ENCODE measurements around the gene TRPV6.

Gene TRPV6

GRCh38 chr7:142883571-142884285 lies 1.8 kb downstream of the TRPV6 start:
- DNase-seq (ENCODE audit: low read depth) = no peak

- no peak for DNase-seq (ENCODE audit: low read depth)
Observed at GRCh38 chr7:142883145-142883544, 2.4 kb downstream of the TRPV6 start.

DNA sequence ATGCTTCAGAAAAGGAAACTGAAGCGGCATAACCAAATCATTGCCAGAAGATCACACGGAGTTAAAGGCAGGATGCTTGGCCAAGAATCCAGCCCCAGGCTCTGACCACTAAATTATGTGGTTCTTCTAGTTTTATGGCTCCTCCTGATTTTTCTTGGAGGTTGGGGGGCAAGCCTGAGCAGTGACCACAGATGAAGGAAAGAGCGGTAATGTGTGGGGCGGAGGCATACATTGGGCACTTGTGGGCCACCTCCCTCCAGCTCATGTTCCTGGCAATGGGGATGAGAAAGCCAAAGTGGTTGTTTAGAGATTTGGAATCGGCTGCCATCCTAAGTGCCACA lies 3.2 kb downstream of the TRPV6 start:
- no peak for DNase-seq (ENCODE audit: low read depth)

GRCh38 chr7:142881586-142882337 lies 3.8 kb downstream of the TRPV6 start:
- no peak for DNase-seq (ENCODE audit: low read depth)

DNA sequence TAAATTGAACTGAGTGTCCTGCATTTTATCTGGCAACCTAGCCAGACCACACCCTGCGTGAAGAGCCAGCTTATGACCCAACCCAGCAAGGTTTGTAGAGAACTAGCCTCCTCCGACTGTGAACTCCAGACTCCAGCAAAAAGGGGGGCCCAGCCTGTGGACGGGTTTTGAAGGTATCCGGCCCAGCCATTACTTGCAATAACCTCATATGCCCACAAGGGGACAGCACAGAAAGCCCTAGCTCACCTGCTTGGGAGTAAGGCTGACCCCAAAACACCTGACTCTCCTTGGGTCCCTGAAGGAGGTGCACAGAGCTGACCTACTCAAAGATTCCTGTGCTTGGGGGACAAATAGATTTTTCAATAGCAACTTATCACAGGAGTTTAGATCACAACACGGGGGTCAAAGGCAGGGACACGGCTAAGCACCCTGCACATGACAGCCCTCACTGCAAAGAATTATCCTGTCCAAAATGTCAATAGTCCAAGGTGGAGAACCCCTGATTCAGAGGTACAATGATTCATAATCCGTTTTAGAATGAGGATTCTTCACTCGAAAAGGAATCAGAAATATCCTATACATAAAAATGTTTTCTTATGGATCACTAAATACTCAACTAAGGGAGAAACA lies 4.6 kb downstream of the TRPV6 start:
- peak; percentile 37 for DNase-seq (ENCODE audit: low read depth)

GRCh38 chr7:142879060-142879459 lies 6.5 kb downstream of the TRPV6 start:
- DNase-seq (ENCODE audit: low read depth) = no peak

DNA sequence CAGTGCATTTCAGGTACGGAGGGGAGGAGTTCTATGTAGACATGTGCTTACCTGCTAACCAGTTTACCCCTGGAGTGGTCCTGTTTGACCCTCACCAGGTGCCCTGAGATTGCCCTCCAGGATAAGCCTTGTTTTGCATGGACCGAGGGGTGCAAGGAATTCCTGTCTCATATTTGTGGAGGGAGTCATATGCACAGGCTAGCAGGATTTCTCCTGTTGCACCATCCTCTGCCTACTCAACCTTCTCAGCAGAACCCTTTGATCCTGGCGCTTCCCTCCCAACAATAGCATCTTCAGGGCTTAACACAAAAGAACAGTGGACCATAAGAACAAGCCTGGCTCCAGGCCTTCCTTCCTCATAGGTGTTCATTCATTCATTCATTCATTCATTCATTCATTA lies 7.2 kb downstream of the TRPV6 start:
- DNase-seq (ENCODE audit: low read depth) = no peak

- no peak for DNase-seq (ENCODE audit: low read depth)
Observed at GRCh38 chr7:142876991-142877910, 8.3 kb downstream of the TRPV6 start.

- no peak for DNase-seq (ENCODE audit: low read depth)
Observed at GRCh38 chr7:142876236-142876960, 9.1 kb downstream of the TRPV6 start.

DNA sequence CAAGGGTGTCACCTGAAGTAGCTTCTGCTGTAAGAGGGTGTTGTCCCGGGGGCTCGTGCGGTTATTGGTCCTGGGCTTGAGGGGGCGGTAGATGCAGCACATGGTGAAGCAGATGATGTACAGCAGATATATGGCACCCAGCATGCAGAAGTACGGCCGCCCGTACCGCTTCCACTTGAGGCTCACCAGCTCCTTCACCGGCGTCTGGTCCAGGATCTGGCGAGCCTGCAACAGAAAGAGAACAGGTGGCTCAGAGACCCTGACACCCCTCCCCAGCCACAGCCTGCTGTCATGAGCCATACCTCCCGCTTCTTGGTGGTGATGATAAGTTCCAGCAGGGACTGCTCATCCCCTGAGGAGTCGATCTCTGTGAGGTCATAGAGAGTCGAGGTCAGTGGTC lies 10.1 kb downstream of the TRPV6 start:
- no peak for DNase-seq (ENCODE audit: low read depth)

DNA sequence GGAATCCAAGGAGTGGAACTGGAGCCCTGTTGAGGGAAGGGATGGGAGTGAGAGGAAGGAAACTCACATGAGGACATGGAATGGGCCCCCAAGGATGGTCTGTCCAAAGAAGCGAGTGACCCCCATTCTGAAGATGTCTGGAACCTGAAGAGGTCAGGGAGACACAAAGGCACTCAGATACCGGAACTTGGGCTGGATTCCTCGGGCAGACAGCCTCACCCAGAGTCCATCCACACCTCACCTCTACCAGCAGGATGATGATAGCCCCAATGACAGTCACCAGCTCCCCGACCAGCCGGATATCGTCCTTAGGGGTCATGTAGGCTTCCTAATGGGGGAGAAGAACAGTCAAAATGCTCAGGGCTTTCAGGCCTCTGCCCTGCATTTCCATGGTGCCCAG lies 10.7 kb downstream of the TRPV6 start:
- DNase-seq (ENCODE audit: low read depth) = no peak

- no peak for DNase-seq (ENCODE audit: low read depth)
Observed at GRCh38 chr7:142874409-142874808, 11.1 kb downstream of the TRPV6 start.

GRCh38 chr7:142873871-142874270 lies 11.7 kb downstream of the TRPV6 start:
- no peak for DNase-seq (ENCODE audit: low read depth)

DNA sequence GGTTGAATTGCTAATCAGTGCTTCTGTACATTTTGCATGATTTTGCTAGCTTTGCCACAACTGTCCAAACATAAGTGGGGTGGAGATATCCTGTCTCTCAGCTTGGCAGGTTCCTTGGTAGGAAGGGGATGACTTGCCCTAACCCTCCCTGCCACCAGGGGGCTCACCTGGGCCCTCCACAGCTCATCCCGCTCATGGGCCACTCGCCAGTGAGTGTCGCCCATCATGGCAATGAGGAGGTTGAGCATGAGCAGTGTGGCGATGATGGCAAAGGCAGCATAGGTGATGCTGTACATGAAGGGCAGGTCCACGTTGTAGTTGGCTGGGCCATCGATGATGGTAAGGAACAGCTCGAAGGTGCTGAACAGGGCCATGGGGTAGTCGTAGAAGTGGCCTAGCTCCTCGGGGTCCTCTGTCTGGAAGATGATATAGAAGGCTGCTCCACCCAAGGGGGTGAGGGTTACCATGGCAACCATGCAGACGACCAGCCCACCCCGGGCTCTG lies 12.2 kb downstream of the TRPV6 start:
- DNase-seq (ENCODE audit: low read depth) = peak; percentile 3

- no peak for DNase-seq (ENCODE audit: low read depth)
Observed at GRCh38 chr7:142872106-142872675, 13.4 kb downstream of the TRPV6 start.

DNA sequence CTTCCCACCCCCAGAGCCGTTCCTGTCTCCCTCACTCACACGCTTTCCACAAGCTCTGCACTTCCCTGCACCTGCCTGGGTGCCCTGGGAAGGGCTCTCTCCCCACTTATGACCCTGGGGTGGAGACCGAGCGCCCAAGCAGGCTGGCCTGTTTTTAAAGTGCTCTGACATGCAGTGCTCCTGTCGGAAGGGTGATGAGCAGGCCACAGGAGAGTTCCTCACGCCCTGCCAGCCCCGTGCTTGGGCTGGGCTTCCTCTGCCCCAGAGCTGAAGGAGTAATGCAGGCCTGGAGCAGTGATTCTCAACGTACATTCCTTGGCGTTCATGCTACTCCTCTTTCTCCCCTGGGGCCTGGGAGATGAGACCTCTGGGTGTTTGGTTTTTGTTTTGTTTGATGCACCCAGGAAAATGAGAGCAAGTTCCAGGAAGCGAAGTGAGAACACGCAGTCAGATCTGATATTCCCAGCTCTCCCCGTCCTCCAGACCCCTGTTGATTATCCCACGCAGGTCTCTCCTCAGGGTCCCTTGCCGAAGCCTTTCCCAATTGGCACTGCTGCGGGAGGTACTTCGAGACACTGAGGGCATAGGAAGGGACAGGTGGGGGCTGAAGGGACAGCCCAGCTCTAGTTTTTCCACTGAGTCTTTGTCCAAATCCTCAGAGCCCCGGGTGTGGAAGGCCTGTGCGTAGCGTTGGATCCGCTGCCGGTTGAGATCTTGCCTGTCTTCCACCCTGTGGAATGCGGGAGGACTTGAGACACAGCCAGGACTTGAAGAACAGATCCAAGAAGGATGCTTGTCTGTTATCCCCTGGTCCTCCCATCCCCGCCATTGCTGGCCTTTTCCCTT lies 14.1 kb downstream of the TRPV6 start:
- no peak for DNase-seq (ENCODE audit: low read depth)

GRCh38 chr7:142870566-142871259 lies 14.8 kb downstream of the TRPV6 start:
- DNase-seq (ENCODE audit: low read depth) = no peak

DNA sequence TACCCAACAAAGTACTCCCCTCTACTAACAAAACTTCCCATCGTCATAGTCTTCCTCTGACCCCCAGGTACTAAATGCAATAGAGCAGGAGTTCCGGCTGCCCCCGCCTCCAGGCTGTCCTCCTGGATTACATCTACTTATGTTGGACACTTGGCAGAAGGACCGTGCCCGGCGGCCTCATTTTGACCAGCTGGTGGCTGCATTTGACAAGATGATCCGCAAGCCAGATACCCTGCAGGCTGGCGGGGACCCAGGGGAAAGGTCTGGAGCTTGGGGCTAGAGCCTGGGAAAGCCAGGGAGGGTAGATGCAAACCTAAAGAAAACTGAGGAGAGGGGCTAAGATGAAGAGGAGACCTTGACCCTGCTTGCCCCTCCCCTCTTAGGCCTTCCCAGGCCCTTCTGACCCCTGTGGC lies 15.4 kb downstream of the TRPV6 start:
- no peak for DNase-seq (ENCODE audit: low read depth)

DNA sequence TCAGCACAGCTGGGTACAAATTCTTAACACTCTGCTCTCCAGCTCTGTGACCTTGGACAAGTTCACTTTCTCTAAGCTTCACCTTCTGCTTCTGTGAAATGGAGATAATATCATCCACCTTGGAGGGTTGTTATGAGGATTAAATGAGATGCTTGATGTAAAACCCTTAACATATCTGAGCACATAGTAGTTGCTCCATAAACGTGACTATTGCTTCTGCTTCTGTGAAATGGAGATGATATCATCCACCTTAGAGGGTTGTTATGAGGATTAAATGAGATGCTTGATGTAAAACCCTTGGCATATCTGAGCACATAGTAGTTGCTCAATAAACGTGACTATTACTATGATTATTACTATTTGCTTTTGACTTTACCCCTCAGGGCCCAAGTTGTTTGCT lies 16.1 kb downstream of the TRPV6 start:
- DNase-seq (ENCODE audit: low read depth) = no peak
